SH-SY5Y (cell line): ENCODE measurements around the gene PGM3.

Experiments
- GATA2 ChIP-seq: IDR thresholded peaks from 2 replicates; pipeline ENCODE4 v1.6.1; 2011; ENCODE audit warnings: mild to moderate bottlenecking, low read depth, low read length
- GATA3 ChIP-seq: IDR thresholded peaks from 2 replicates; pipeline ENCODE4 v1.6.1; 2011; ENCODE audit warnings: low read depth, mild to moderate bottlenecking, low read length, moderate library complexity

DNA sequence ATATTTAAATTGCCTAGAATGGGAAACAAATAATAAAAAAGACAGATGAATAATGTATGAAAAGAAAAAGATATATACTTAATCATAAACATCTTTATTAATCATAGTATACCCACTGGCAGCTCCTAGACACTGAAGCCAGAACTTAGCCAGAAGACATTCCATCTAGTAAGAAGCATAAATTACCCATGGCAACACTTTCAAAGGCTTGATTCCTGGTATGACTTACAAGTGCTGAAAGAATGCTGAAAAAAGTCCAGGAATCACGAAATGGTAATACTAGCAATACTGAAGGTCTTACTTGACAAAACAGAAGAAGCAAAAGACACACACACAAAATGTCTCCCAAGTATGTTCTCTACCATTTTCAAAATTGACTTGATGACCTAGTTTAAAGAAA lies 38.1 kb upstream of the PGM3 start:
- TF ChIP-seq GATA2 (no peak), GATA3 (no peak)
